Neural cell (in vitro differentiated cells): Measurements from ENCODE around the gene MEA1.
A peak's percentile ranks its signal among the peaks of the same experiment; 100 is the strongest.

Source experiments
- EP300 ChIP-seq: fragments of 450-650 bp; conservative IDR thresholded peaks from 2 replicates; pipeline ENCODE4 v1.6.1; 2014; ENCODE audit warnings: antibody characterized with exemption, mild to moderate bottlenecking, moderate library complexity; ENCODE audit not compliant: poor library complexity, severe bottlenecking
- EZH2 ChIP-seq: fragments of 200-600, 300-800 bp; shearing (Covaris generic), sonication (generic); IDR thresholded peaks from 2 replicates; pipeline ENCODE4 v1.6.1; 2014; ENCODE audit warnings: antibody characterized with exemption, low read length, borderline replicate concordance, mild to moderate bottlenecking; ENCODE audit not compliant: insufficient read depth, poor library complexity, severe bottlenecking
- MXI1 ChIP-seq: fragments of 450-650 bp; conservative IDR thresholded peaks from 2 replicates; pipeline ENCODE4 v1.6.1; 2014; ENCODE audit warnings: antibody characterized with exemption, mild to moderate bottlenecking; ENCODE audit not compliant: poor library complexity, severe bottlenecking
- POLR2AphosphoS5 ChIP-seq: IDR thresholded peaks from 2 replicates; pipeline ENCODE4 v1.6.1; 2012
- SMC3 ChIP-seq: fragments of 450-650 bp; conservative IDR thresholded peaks from 2 replicates; pipeline ENCODE4 v1.6.1; 2014; ENCODE audit warnings: antibody characterized with exemption, mild to moderate bottlenecking, moderate library complexity; ENCODE audit not compliant: poor library complexity
- TF ChIP-seq, protein P1 (sequence below): fragments of 450-650 bp; IDR thresholded peaks from 2 replicates; pipeline ENCODE4 v1.5.1; 2014; ENCODE audit warnings: antibody characterized with exemption, mild to moderate bottlenecking, moderate library complexity; ENCODE audit not compliant: poor library complexity, severe bottlenecking

DNA sequence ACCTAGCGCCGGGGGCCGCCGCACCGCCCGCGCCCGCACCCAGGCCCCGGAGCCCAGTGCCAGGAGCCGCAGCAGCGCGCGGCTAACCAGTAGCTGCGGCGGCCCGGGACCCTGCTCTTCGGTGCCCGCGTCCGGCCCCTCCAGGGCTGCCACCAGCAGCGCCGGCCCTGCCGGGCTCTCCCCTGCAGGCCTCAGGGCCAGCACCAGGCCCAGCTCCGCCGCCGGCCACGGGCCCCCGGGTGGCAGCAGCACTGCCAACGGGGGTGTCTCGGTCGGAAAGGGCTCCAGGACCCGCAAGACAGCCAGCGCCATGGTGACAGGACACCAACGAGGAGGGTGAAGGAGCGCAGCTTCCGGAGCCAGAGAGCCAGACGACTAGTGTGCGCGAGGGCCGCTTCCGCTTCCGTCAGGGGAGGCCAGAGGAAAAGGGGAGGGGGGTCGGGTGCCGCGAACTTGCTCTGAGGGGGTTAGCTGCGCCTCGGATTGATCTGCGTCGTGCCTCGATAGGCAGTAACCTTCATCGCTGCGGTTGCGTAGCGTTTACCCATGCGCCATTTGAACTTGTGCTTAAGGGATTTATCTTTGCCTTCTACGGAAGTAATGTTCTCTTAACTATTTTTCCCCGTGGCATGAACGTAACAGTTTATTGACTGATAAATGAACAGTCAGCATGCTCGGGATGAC is 34.8 kb downstream of the MEA1 start, which contains the start of gene PEX6:
- TF ChIP-seq MXI1 (peak; percentile 90), EZH2 (no peak), SMC3 (peak; percentile 9), EP300 (peak; percentile 37), POLR2AphosphoS5 (peak; percentile 92)
- TF ChIP-seq, protein P1, sequence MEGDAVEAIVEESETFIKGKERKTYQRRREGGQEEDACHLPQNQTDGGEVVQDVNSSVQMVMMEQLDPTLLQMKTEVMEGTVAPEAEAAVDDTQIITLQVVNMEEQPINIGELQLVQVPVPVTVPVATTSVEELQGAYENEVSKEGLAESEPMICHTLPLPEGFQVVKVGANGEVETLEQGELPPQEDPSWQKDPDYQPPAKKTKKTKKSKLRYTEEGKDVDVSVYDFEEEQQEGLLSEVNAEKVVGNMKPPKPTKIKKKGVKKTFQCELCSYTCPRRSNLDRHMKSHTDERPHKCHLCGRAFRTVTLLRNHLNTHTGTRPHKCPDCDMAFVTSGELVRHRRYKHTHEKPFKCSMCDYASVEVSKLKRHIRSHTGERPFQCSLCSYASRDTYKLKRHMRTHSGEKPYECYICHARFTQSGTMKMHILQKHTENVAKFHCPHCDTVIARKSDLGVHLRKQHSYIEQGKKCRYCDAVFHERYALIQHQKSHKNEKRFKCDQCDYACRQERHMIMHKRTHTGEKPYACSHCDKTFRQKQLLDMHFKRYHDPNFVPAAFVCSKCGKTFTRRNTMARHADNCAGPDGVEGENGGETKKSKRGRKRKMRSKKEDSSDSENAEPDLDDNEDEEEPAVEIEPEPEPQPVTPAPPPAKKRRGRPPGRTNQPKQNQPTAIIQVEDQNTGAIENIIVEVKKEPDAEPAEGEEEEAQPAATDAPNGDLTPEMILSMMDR, result peak; percentile 42
